GM12865 (cell line): ENCODE data around the gene CD70.
"Not testable (repeated sequence)": the region's sequence is repeated elsewhere in the genome, so short reads cannot be mapped to it uniquely, and the experiment has no call there.

Source experiments
- DNase-seq: peaks from one replicate; pipeline ENCODE4 v3.0.0; 2010; ENCODE audit warnings: low read depth
- H3K4me3 ChIP-seq: 2 replicates; pipeline ENCODE4 v1.5.1; 2011; ENCODE audit warnings: mild to moderate bottlenecking, low read depth, low read length, control low read depth
- CTCF ChIP-seq: IDR thresholded peaks from 2 replicates; pipeline ENCODE4 v1.5.1; 2011; ENCODE audit warnings: low read length, control low read depth, low read depth, inconsistent platforms; ENCODE audit not compliant: insufficient read depth; ENCODE audit errors: missing control alignments

CD70 gene

GRCh38 chr19:6573350-6573749, 17.6 kb downstream of the CD70 start:
- H3K4me3 ChIP-seq: no peak overlapping the region
- no peak for TF ChIP-seq CTCF
- no peak for DNase-seq

DNA sequence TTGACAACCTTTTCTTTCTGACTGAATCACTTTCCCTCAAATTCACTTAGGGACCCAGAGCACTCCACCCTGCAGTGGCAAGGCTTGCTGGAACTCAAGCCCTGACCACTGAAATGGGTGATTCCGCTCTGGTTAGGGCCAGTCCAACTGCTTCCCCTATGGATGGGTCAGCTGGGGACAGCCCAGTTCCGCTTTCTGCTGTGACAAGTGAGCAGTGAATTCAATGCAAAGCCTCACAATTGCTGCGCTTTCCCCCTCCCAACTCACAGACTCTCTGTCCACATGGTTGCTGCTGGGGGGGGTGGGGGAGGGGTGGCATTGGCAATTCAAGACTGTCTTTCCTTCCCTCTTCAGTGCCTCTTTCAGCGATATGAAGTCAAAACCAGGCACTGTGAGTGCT, 18.7 kb downstream of the CD70 start:
- no peak for TF ChIP-seq CTCF
- no peak for DNase-seq
- no peak overlapping the region for H3K4me3 ChIP-seq

DNA sequence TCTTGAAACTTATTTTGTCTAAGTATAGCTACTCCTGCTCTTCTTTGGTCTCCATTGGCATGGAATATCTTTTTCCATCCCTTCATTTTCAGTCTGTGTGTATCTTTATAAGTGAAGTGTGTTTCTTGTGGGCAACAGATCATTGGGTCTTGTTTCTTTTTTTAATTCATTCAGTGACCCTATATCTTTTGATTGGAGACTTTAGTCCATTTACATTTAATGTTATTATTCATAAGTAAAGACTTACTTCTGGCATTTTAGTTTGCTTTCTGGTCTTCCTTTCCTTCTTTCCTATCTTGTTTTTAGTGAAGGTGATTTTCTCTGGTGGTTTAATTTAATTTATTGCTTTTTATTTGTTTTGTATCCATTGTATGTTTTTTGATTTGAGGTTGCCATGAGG, 19.8 kb downstream of the CD70 start:
- DNase-seq: no peak

DNA sequence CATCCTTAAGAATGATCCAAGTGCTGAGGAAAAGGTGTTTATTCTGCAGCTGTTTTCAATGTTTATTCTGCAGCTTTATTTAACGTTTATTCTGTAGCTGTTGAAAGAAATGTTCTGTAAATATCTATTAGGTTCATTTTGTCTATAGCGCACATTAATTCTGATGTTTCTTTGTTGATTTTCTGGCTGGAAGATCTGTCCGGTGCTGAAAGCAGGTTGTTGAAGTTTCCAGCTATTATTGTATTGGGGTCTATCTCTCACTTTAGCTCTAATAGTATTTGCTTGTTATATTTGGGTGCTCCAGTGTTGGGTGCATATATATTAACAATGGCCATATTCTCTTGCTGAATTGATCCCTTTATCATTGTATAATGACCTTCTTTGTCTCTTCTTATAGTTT, 20.2 kb downstream of the CD70 start:
- no peak for TF ChIP-seq CTCF
- no peak for DNase-seq
- no peak overlapping the region for H3K4me3 ChIP-seq

More for the DNA sequence above, 19.8 kb downstream of the CD70 start:
- TF ChIP-seq CTCF: no peak
- no peak overlapping the region for H3K4me3 ChIP-seq

- DNase-seq: no peak
- H3K4me3 ChIP-seq: no peak overlapping the region
- no peak for TF ChIP-seq CTCF
Observed at GRCh38 chr19:6568816-6569215, 22.1 kb downstream of the CD70 start.

DNA sequence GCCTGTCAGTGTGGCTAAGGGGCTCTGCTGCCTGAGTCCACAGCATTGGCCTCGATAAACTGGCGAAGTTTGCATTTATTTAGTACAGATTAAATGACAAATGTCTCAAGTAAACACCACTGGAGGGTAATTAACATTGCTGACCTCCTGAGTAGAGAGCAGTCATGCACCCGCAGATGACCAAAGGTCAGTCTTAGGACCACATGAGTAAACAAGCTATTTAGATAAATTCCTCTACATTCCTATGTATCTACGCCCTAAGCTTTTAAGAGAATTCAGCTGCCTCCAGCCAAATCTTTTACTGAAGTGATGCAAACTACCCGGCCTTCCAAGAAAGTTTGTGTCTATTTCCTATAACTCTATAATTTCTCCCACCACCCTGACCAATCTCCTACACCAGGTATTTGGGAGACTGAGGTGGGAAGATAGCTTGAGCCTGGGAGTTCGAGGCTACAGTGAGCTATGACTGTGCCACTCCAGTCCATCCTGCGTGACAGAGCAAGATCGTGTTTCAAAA, 22.9 kb downstream of the CD70 start:
- TF ChIP-seq CTCF: no peak
- no peak overlapping the region for H3K4me3 ChIP-seq
- no peak for DNase-seq

DNA sequence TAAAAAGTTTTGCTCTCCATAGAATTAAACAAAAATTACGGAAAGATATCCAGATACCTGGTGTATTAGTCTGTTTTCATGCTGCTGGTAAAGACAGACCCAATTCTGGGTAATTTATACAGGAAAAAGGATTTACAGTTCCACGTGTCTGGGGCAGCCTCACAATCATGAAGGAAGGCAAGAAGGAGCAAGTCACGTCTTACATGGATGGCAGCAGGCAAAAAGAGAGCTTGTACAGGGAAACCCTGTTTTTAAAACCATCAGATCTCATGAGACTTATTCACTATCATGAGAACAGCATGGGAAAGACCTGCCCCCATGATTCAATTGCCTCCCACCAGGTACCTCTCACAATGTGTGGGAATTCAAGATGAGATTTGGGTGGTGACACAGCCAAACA, 24.2 kb downstream of the CD70 start:
- not testable (repeated sequence) for DNase-seq, H3K4me3 ChIP-seq
